Muscle of leg (tissue), 11 donors: ENCODE data around the gene SLC12A7. TPM values are rescaled to one million over a fixed set of nuclear protein-coding genes. Genes with fewer than 3 reads are reported as not detected.

ENCODE experiments used
- DNase-seq: peaks from one replicate; pipeline ENCODE4 v3.0.0; 2013
- H3K27ac ChIP-seq: one replicate; pipeline ENCODE4 v1.5.1; 2013; ENCODE audit warnings: mild to moderate bottlenecking, low read length, control low read depth
- H3K27me3 ChIP-seq: one replicate; pipeline ENCODE4 v1.6.1; 2013; ENCODE audit warnings: low read length; ENCODE audit not compliant: control insufficient read depth, insufficient read depth
- H3K36me3 ChIP-seq: one replicate; pipeline ENCODE4 v1.6.1; 2013; ENCODE audit warnings: low read length; ENCODE audit not compliant: control insufficient read depth, insufficient read depth
- H3K4me1 ChIP-seq: one replicate; pipeline ENCODE4 v1.6.1; 2013; ENCODE audit warnings: low read length; ENCODE audit not compliant: control insufficient read depth, insufficient read depth
- H3K4me3 ChIP-seq: one replicate; pipeline ENCODE4 v1.5.1; 2013; ENCODE audit warnings: low read length, control low read depth
- H3K9me3 ChIP-seq: replicated peaks from 2 replicates; pipeline ENCODE4 v1.6.1; 2013; ENCODE audit warnings: low read depth, low read length; ENCODE audit not compliant: control insufficient read depth
- WGBS: methylation state at CpG from one replicate; pipeline ENCODE4 v1.1.5; 2013; ENCODE audit warnings: missing lambda C conversion rate; ENCODE audit not compliant: insufficient coverage; 5-methylcytosine and 5-hydroxymethylcytosine counted together
- polyA plus RNA-seq, 8 donors: library from polyadenylated mRNA; unstranded; fragments of 120-200 nt; gene quantifications; one replicate each; pipeline versions ENCODE4 v1.2.1 to v1.2.3, GENCODE V29; 2013; ENCODE audit warnings: inconsistent platforms in 1 of 8, low replicate concordance in 1 of 8; ENCODE audit not compliant: insufficient read length in 8 of 8, insufficient read depth in 1 of 8
- total RNA-seq: library from RNA; stranded (reverse); fragments of 120-200 nt; gene quantifications from one replicate; pipeline ENCODE4 v1.2.4, GENCODE V29; 2013

Gene SLC12A7
- total and polyA plus RNA-seq, 9 donors = 5.5 to 12.5 (median 10.8) TPM

- Histone ChIP-seq H3K27ac (no peak overlapping the region), H3K4me1 (peaks cover 74% of the 10 kb centered on the region), H3K36me3 (no peaks in the 10 kb centered on the region), H3K4me3 (no peak overlapping the region), H3K9me3 (no peaks in the 10 kb centered on the region), H3K27me3 (peaks cover 18% of the 10 kb centered on the region)
- whole genome bisulfite sequencing = 36% methylated on average over 8 of the region's 15 CpGs
- no peak for DNase-seq
These were observed 6.9 kb upstream of the SLC12A7 start for GRCh38 chr5:1118738-1119137.

- Histone ChIP-seq H3K27me3 (peaks cover 18% of the 10 kb centered on the region), H3K4me3 (no peak overlapping the region), H3K9me3 (no peaks in the 10 kb centered on the region), H3K36me3 (no peaks in the 10 kb centered on the region), H3K4me1 (peaks cover 73% of the 10 kb centered on the region), H3K27ac (peak overlapping the region; percentile 42)
- WGBS = 30% methylated on average over 14 of the region's 16 CpGs
- peak; percentile 84 for DNase-seq
These were observed 6.4 kb upstream of the SLC12A7 start for GRCh38 chr5:1118231-1118698.

GRCh38 chr5:1116977-1117376 lies 5.1 kb upstream of the SLC12A7 start:
- Histone ChIP-seq H3K27ac (no peak overlapping the region), H3K4me1 (peaks cover 70% of the 10 kb centered on the region), H3K4me3 (no peak overlapping the region), H3K27me3 (peaks cover 17% of the 10 kb centered on the region), H3K9me3 (no peaks in the 10 kb centered on the region), H3K36me3 (no peaks in the 10 kb centered on the region)
- no peak for DNase-seq
- WGBS = 86% methylated on average over 12 of the region's 15 CpGs

GRCh38 chr5:1116109-1116740 lies 4.4 kb upstream of the SLC12A7 start:
- peaks cover 19% of the 10 kb centered on the region for H3K27me3 ChIP-seq
- no peak overlapping the region for H3K4me3 ChIP-seq
- WGBS = 75% methylated on average over 14 of the region's 19 CpGs
- H3K9me3 ChIP-seq = no peaks in the 10 kb centered on the region
- peaks cover 66% of the 10 kb centered on the region for H3K4me1 ChIP-seq
- no peaks in the 10 kb centered on the region for H3K36me3 ChIP-seq
- DNase-seq = no peak
- no peak overlapping the region for H3K27ac ChIP-seq

GRCh38 chr5:1115123-1115815 lies 3.4 kb upstream of the SLC12A7 start:
- DNase-seq = no peak
- Histone ChIP-seq H3K4me1 (peaks cover 66% of the 10 kb centered on the region), H3K27ac (no peak overlapping the region), H3K4me3 (no peak overlapping the region), H3K27me3 (peaks cover 27% of the 10 kb centered on the region), H3K9me3 (no peaks in the 10 kb centered on the region), H3K36me3 (no peaks in the 10 kb centered on the region)
- WGBS = 90% methylated on average over 18 of the region's 23 CpGs

GRCh38 chr5:1113805-1114586 lies 2.1 kb upstream of the SLC12A7 start:
- Histone ChIP-seq H3K4me1 (peaks cover 64% of the 10 kb centered on the region), H3K4me3 (no peak overlapping the region), H3K27me3 (peaks cover 25% of the 10 kb centered on the region)

GRCh38 chr5:1113332-1113690 lies 1.4 kb upstream of the SLC12A7 start:
- H3K4me1 ChIP-seq = peaks cover 62% of the 10 kb centered on the region
- WGBS = 95% methylated on average over 3 of the region's 5 CpGs
- no peak for DNase-seq

More at GRCh38 chr5:1113805-1114586, 2.1 kb upstream of the SLC12A7 start:
- Histone ChIP-seq H3K9me3 (no peaks in the 10 kb centered on the region), H3K27ac (no peak overlapping the region), H3K36me3 (no peaks in the 10 kb centered on the region)
- WGBS = 75% methylated on average over 17 of the region's 19 CpGs
- no peak for DNase-seq

GRCh38 chr5:1112596-1113331 lies 901 bp upstream of the SLC12A7 start:
- 100% methylated on average over 1 of the region's 13 CpGs for WGBS
- Histone ChIP-seq H3K27ac (no peak overlapping the region), H3K9me3 (no peaks in the 10 kb centered on the region), H3K27me3 (peaks cover 23% of the 10 kb centered on the region), H3K4me1 (peaks cover 60% of the 10 kb centered on the region), H3K4me3 (no peak overlapping the region), H3K36me3 (no peaks in the 10 kb centered on the region)
- no peak for DNase-seq

More at GRCh38 chr5:1113332-1113690, 1.4 kb upstream of the SLC12A7 start:
- H3K9me3 ChIP-seq = no peaks in the 10 kb centered on the region
- H3K36me3 ChIP-seq = no peaks in the 10 kb centered on the region
- no peak overlapping the region for H3K4me3 ChIP-seq
- H3K27me3 ChIP-seq = peaks cover 23% of the 10 kb centered on the region
- no peak overlapping the region for H3K27ac ChIP-seq

- 0% methylated on average over 23 of the region's 43 CpGs for WGBS
- Histone ChIP-seq H3K4me3 (peak overlapping the region; percentile 72), H3K4me1 (peaks cover 59% of the 10 kb centered on the region), H3K36me3 (peaks cover 3% of the 10 kb centered on the region), H3K27ac (peak overlapping the region; percentile 77), H3K9me3 (no peaks in the 10 kb centered on the region), H3K27me3 (peaks cover 22% of the 10 kb centered on the region)
- DNase-seq = peak; percentile 71
These were observed 579 bp downstream of the SLC12A7 start for GRCh38 chr5:1111241-1111726.
